SHP77 treated with DMSO at 0.1 percent for 48 hours (cell line): ENCODE measurements around the gene CEPT1.
"Not testable (repeated sequence)": the region's sequence is repeated elsewhere in the genome, so short reads cannot be mapped to it uniquely, and the experiment has no call there.

Experiments
- DNase-seq: peaks from one replicate; lab custom pipeline; 2025; lab: John Stamatoyannopoulos, UW

CEPT1 gene

GRCh38 chr1:111211921-111212320, 71.9 kb downstream of the CEPT1 start:
- DNase-seq = no peak

- no peak for DNase-seq
Observed at GRCh38 chr1:111212634-111213335, 72.8 kb downstream of the CEPT1 start.

GRCh38 chr1:111213412-111213811, 73.4 kb downstream of the CEPT1 start:
- DNase-seq = no peak

GRCh38 chr1:111214074-111214801, 74.2 kb downstream of the CEPT1 start:
- no peak for DNase-seq

- DNase-seq = no peak
Observed at GRCh38 chr1:111214884-111215283, 74.9 kb downstream of the CEPT1 start.

GRCh38 chr1:111215285-111215684, 75.3 kb downstream of the CEPT1 start:
- not testable (repeated sequence) for DNase-seq

- DNase-seq = no peak
Observed at GRCh38 chr1:111216751-111217150, 76.7 kb downstream of the CEPT1 start.

- DNase-seq = no peak
Observed at GRCh38 chr1:111217183-111217910, 77.3 kb downstream of the CEPT1 start.

GRCh38 chr1:111218701-111219556, 78.9 kb downstream of the CEPT1 start:
- no peak for DNase-seq

GRCh38 chr1:111219557-111220286, 79.7 kb downstream of the CEPT1 start:
- no peak for DNase-seq

GRCh38 chr1:111220302-111220890, 80.4 kb downstream of the CEPT1 start:
- DNase-seq = no peak

GRCh38 chr1:111221276-111221632, 81.2 kb downstream of the CEPT1 start:
- no peak for DNase-seq

GRCh38 chr1:111221633-111222291, 81.7 kb downstream of the CEPT1 start:
- no peak for DNase-seq

GRCh38 chr1:111222308-111223125, 82.5 kb downstream of the CEPT1 start:
- peak; percentile 21 for DNase-seq

- DNase-seq = no peak
Observed at GRCh38 chr1:111223126-111223685, 83.2 kb downstream of the CEPT1 start.

- no peak for DNase-seq
Observed at GRCh38 chr1:111225091-111225490, 85.1 kb downstream of the CEPT1 start.

GRCh38 chr1:111225717-111226400, 85.8 kb downstream of the CEPT1 start:
- no peak for DNase-seq

GRCh38 chr1:111227434-111227833, 87.4 kb downstream of the CEPT1 start, which contains the start of gene CHI3L2:
CHI3L2 (plus strand) TSS chr1:111227713; CDS start chr1:111227730, 17 bp downstream.
- DNase-seq = no peak
